SU-DHL-6 (cell line): ENCODE measurements around the gene CDC45.

Experiments
- EZH2phosphoT487 ChIP-seq: fragments of 200-600 bp; sonication (generic), shearing (Covaris generic); conservative IDR thresholded peaks from 2 replicates; pipeline ENCODE4 v1.6.1; 2018; ENCODE audit warnings: mild to moderate bottlenecking, antibody characterized with exemption, low read length, moderate library complexity, mixed read lengths
- TF ChIP-seq, protein P1 (sequence below): fragments of 200-600 bp; sonication (generic); IDR thresholded peaks from one replicate; pipeline ENCODE4 v1.5.1; 2017; ENCODE audit warnings: antibody characterized with exemption, mild to moderate bottlenecking, low read length, moderate library complexity; ENCODE audit not compliant: insufficient read depth, poor library complexity, severe bottlenecking

DNA sequence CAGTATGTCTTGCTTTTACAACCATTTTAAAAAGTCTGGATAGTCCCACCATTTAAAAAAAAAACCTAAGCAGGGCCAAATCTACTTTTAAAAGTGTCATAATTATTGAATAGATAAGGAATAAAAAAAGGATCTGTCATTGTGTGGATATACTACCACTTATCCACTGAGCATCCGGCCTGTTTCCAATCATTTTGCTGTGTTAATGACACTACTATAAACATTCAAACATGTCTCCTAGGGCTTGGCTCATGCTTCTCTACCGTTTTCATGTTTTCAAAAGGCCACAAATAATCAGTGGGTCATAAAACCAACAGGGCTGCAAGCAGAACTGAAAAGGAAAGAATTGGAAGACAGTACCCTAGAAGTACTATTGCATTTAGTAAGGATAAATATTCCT lies 19.7 kb upstream of the CDC45 start:
- TF ChIP-seq, protein P1, sequence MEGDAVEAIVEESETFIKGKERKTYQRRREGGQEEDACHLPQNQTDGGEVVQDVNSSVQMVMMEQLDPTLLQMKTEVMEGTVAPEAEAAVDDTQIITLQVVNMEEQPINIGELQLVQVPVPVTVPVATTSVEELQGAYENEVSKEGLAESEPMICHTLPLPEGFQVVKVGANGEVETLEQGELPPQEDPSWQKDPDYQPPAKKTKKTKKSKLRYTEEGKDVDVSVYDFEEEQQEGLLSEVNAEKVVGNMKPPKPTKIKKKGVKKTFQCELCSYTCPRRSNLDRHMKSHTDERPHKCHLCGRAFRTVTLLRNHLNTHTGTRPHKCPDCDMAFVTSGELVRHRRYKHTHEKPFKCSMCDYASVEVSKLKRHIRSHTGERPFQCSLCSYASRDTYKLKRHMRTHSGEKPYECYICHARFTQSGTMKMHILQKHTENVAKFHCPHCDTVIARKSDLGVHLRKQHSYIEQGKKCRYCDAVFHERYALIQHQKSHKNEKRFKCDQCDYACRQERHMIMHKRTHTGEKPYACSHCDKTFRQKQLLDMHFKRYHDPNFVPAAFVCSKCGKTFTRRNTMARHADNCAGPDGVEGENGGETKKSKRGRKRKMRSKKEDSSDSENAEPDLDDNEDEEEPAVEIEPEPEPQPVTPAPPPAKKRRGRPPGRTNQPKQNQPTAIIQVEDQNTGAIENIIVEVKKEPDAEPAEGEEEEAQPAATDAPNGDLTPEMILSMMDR: no peak
- no peak for TF ChIP-seq EZH2phosphoT487
